ENCODE measurements around the gene FRS2.

Gene FRS2

DNA sequence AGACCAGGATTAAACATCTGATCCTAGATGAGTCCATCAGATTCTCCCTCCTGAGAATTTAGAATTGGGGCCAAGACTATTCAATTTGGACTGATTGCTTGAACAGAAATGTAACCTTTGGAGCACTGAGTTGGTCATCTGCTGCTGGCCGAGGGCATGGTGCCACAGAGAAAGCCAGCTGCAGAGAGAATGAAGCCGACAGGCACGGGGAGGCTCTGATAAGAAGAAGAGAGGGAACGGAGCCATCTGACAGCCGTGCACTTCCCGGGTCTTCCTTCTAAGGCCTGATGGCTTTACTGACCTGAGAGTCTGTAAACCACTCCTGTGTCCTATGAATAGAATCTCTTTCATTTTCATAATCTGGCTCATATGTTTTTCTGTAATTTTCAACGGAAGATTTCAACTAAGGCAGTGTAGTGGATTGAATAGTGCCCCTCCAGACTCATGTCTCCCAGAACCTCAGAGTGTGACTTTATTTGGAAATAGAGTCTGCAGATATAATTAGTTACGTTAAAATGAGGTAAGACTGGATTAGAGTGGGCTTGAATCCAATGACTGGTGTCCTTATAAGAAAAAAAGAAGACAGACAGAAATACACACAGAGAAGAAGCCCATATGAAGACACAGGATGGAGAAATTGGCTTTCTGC lies 39.1 kb upstream of the FRS2 start:
- DNase-seq (ENCODE audit: low spot score): no peak
- Histone ChIP-seq H3K27ac (peak overlapping the region; percentile 79 to 87), H3K4me3 (peak overlapping the region; percentile 39)
- TF ChIP-seq, protein P1, sequence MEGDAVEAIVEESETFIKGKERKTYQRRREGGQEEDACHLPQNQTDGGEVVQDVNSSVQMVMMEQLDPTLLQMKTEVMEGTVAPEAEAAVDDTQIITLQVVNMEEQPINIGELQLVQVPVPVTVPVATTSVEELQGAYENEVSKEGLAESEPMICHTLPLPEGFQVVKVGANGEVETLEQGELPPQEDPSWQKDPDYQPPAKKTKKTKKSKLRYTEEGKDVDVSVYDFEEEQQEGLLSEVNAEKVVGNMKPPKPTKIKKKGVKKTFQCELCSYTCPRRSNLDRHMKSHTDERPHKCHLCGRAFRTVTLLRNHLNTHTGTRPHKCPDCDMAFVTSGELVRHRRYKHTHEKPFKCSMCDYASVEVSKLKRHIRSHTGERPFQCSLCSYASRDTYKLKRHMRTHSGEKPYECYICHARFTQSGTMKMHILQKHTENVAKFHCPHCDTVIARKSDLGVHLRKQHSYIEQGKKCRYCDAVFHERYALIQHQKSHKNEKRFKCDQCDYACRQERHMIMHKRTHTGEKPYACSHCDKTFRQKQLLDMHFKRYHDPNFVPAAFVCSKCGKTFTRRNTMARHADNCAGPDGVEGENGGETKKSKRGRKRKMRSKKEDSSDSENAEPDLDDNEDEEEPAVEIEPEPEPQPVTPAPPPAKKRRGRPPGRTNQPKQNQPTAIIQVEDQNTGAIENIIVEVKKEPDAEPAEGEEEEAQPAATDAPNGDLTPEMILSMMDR (IDR thresholded peaks at IDR 0.05): no peak

DNA sequence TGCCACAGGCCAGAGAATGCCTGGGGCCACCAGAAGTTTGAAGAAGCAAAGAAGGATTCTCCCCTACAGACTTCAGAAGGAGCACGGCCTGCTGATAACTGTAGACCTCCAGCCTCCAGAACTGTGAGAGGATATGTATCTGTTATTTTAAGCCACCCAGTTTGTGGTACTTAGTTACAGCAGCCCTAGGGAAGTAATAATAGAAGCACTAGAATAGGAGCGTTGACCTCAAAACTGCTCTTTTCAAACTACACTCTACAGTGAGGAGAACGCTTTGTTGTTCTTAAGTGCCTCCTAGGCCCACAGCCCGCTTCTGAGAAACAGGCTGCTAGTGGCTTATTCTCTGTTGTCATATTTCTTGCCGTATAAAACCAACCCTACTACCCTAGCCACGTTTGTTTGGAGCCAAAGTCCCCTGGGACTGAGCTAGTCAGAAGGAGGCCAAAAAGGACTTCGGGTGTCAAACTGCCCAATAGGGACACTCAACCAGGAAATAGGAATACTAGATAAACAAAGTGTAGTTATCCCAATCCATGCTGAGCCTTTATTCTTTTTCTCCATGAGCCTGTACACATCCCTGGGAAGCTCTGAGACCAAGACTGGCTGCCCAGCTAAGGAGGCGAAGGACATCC lies 38.5 kb upstream of the FRS2 start:
- H3K27ac ChIP-seq: peak overlapping the region; percentile 79 to 87
- TF ChIP-seq, protein P1 (IDR thresholded peaks at IDR 0.05): no peak
- no peak for DNase-seq (ENCODE audit: low spot score)
- no peak overlapping the region for H3K4me3 ChIP-seq

DNA sequence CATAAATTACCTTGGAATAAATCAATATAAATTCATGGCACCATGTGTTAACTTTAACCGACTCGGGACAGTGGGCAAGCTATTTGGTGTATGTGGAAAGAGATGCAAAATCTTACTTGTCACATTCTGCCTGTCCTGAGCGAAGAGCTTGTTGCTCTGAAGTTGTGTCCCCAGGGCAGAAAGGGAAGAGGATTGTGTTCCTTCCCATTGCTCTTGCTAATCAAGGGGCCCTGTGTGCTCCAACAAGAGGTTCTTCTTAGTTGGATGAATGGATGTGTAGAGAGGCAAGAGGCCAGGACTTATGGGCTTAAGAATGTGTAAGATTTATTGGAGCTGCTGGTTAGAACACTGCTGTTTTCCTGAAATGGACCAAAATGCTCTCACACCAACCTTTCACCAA lies 36.5 kb upstream of the FRS2 start:
- Histone ChIP-seq H3K27ac (no peak overlapping the region), H3K4me3 (no peak overlapping the region)
- TF ChIP-seq, protein P1 (IDR thresholded peaks at IDR 0.05): no peak
- no peak for DNase-seq (ENCODE audit: low spot score)

GRCh38 chr12:69435644-69436043 lies 34.5 kb upstream of the FRS2 start:
- TF ChIP-seq, protein P1 (IDR thresholded peaks at IDR 0.05): no peak
- no peak for DNase-seq (ENCODE audit: low spot score)
- H3K27ac ChIP-seq: peak overlapping the region; percentile 62 to 78
- no peak overlapping the region for H3K4me3 ChIP-seq

DNA sequence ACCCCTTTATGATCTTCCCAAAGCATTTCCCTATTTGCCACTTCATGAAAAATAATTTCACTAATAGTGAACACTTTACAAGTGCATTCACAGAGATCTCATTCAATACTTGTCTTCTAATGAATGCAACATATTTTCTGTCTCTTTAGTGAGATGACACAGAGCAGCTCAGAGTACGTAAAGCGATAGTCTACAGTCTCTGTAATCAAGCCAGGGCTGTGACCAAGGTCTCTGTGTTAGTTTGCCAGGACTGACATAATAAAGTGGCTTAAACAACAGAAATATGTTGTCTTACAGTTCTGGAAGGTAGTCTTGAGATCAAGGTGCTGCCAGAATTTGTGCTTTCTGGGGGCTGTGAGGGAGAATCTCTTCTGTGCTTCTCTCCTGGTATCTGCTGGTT lies 33.1 kb upstream of the FRS2 start:
- no peak overlapping the region for H3K4me3 ChIP-seq
- H3K27ac ChIP-seq: no peak overlapping the region
- no peak for DNase-seq (ENCODE audit: low spot score)
- TF ChIP-seq, protein P1 (IDR thresholded peaks at IDR 0.05): no peak

DNA sequence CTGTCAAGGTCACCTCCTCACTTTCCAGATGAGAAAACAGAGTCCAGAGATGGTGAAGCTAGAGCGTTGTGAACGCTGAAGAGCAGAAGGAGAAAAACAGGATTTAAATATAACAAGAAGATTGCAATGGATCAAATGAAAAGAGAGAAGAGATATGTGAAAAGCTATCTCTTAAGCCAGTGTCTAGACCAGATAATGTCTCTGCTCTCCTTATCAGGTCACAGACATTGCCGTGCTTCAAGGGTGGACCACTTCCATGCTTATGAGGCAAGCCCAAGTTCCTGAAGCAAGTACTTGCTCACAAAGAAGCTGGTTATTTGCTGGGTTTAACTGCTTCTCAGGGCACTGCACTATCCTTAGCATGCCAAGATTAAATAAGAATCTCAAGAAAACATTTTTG lies 31.6 kb upstream of the FRS2 start:
- Histone ChIP-seq H3K4me3 (no peak overlapping the region), H3K27ac (no peak overlapping the region)
- no peak for DNase-seq (ENCODE audit: low spot score)
- TF ChIP-seq, protein P1 (IDR thresholded peaks at IDR 0.05): no peak

- TF ChIP-seq, protein P1 (IDR thresholded peaks at IDR 0.05): no peak
- no peak overlapping the region for H3K27ac ChIP-seq
Observed at GRCh38 chr12:69440016-69440415, 30.2 kb upstream of the FRS2 start.

More at GRCh38 chr12:69440016-69440415, 30.2 kb upstream of the FRS2 start:
- H3K4me3 ChIP-seq: no peak overlapping the region
- no peak for DNase-seq (ENCODE audit: low spot score)

Data from coronary artery (tissue), 2 donors.